ENCODE measurements around the gene HOXB8. TPM values are rescaled to one million over a fixed set of nuclear protein-coding genes. Genes with fewer than 3 reads are reported as not detected.

Gene HOXB8
- total RNA-seq = not detected

GRCh38 chr17:48615047-48615962, at the start of gene HOXB8:
Gene HOXB8, minus strand, starts transcription at chr17:48615292. Its CDS starts 588 bp downstream, at chr17:48614704.
- H3K27me3 Mint-ChIP-seq = peaks cover 86% of the 10 kb centered on the region
- DNase-seq = no peak
- peak within 1 kb of the TSS; percentile 25 for H3K4me3 Mint-ChIP-seq
- no peaks in the 10 kb centered on the region for H3K9me3 Mint-ChIP-seq
- POLR2A ChIA-PET = no interaction called here
- peaks cover 51% of the 10 kb centered on the region for H3K4me1 Mint-ChIP-seq
- H3K27ac Mint-ChIP-seq = peak within 1 kb of the TSS; percentile 67
- no peaks in the 10 kb centered on the region for H3K36me3 Mint-ChIP-seq (ENCODE audit: low read depth)
- CTCF ChIA-PET = interaction anchor here (0.6 to 2.8 kb wide), 10 partner anchors 8 to 590 kb away, joined by 3 to 18 read pairs (median 4); partner anchors contain the start of gene HOXB5

- ChIA-PET CTCF (interaction anchor here (1.0 to 1.2 kb wide), 2 partner anchors 82 to 215 kb away, joined by 3 read pairs; no protein-coding TSS in a partner anchor), POLR2A (no interaction called here)
- Mint-ChIP-seq H3K4me3 (no peak overlapping the region), H3K9me3 (no peaks in the 10 kb centered on the region), H3K27ac (no peak overlapping the region), H3K4me1 (no peaks in the 10 kb centered on the region), H3K27me3 (peaks cover 25% of the 10 kb centered on the region), H3K36me3 (ENCODE audit: low read depth) (no peaks in the 10 kb centered on the region)
- DNase-seq = no peak
Observed at GRCh38 chr17:48663134-48663924, 48.2 kb upstream of the HOXB8 start.

DNA sequence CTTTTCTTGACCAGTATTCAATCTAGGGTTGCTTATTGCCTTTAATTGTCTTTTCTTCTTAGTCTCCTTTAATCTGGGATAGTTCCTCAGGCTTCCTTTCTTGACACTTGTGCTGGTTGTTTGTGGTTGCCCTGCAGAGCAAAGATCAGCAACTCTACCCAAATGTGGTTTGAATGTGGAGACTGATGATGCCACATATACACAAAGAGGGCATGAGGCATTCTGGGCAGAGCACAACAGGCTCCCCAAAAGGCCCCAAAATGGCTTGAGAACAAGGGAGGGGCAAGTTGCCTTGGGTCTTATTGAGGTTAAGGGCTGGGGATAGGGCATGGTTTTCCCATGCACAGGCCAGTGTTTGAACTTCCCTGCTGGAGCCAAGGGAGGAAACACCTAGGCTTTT, 40.8 kb upstream of the HOXB8 start:
- Mint-ChIP-seq H3K9me3 (no peaks in the 10 kb centered on the region), H3K27me3 (peaks cover 32% of the 10 kb centered on the region), H3K27ac (no peak overlapping the region), H3K36me3 (ENCODE audit: low read depth) (no peaks in the 10 kb centered on the region), H3K4me1 (peaks cover 5% of the 10 kb centered on the region), H3K4me3 (no peak overlapping the region)
- DNase-seq = no peak
- ChIA-PET POLR2A (no interaction called here), CTCF (interaction anchor here (1.3 kb wide), 1 partner anchor 23 kb away, joined by 3 read pairs; no protein-coding TSS in a partner anchor)

DNA sequence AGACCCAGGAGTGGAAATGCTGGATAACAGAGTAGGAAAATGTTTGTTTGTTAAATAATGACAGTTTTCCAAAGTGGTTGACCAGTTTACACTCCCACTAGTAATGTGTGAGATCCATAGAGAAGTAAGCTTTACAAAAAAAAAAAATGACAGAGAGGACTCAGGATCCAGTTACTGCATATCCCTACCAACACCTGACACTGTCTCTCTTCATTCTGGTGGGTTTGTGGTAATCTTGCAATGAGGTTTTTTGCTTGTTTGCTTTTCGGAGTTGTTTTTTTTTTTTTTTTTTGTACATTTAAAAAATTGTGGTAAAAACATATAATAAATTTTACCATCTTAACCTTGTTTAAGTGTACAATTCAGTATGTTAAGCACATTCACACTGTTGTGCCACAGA, 34.6 kb upstream of the HOXB8 start:
- H3K27ac Mint-ChIP-seq = no peak overlapping the region

GRCh38 chr17:48647963-48648245, 32.8 kb upstream of the HOXB8 start:
- POLR2A ChIA-PET = interaction anchor here (0.7 kb wide), 1 partner anchor 75 kb away, joined by 3 read pairs; no protein-coding TSS in a partner anchor
- H3K27ac Mint-ChIP-seq = no peak overlapping the region

More for the DNA sequence above, 34.6 kb upstream of the HOXB8 start:
- DNase-seq = no peak
- H3K27me3 Mint-ChIP-seq = peaks cover 60% of the 10 kb centered on the region
- ChIA-PET POLR2A (no interaction called here), CTCF (interaction anchor here (0.5 kb wide), 1 partner anchor 109 kb away, joined by 3 read pairs; no protein-coding TSS in a partner anchor)
- no peaks in the 10 kb centered on the region for H3K36me3 Mint-ChIP-seq (ENCODE audit: low read depth)
- peaks cover 24% of the 10 kb centered on the region for H3K4me1 Mint-ChIP-seq
- H3K9me3 Mint-ChIP-seq = no peaks in the 10 kb centered on the region
- no peak overlapping the region for H3K4me3 Mint-ChIP-seq

GRCh38 chr17:48647103-48647962, 32.2 kb upstream of the HOXB8 start:
- POLR2A ChIA-PET = interaction anchor here (0.7 kb wide), 1 partner anchor 76 kb away, joined by 3 read pairs; no protein-coding TSS in a partner anchor
- no peaks in the 10 kb centered on the region for H3K36me3 Mint-ChIP-seq (ENCODE audit: low read depth)
- peaks cover 77% of the 10 kb centered on the region for H3K27me3 Mint-ChIP-seq
- H3K27ac Mint-ChIP-seq = peak overlapping the region; percentile 13
- H3K9me3 Mint-ChIP-seq = no peaks in the 10 kb centered on the region
- no peak for DNase-seq
- H3K4me3 Mint-ChIP-seq = peak overlapping the region; percentile 70
- peaks cover 22% of the 10 kb centered on the region for H3K4me1 Mint-ChIP-seq
- CTCF ChIA-PET = interaction anchor here (0.7 to 1.9 kb wide), 8 partner anchors 11 to 54 kb away, joined by 3 to 6 read pairs (median 4); no protein-coding TSS in a partner anchor

More at GRCh38 chr17:48647963-48648245, 32.8 kb upstream of the HOXB8 start:
- H3K9me3 Mint-ChIP-seq = no peaks in the 10 kb centered on the region
- H3K4me3 Mint-ChIP-seq = peak overlapping the region; percentile 52
- no peak for DNase-seq
- no peaks in the 10 kb centered on the region for H3K36me3 Mint-ChIP-seq (ENCODE audit: low read depth)
- peaks cover 74% of the 10 kb centered on the region for H3K27me3 Mint-ChIP-seq
- H3K4me1 Mint-ChIP-seq = peaks cover 24% of the 10 kb centered on the region
- CTCF ChIA-PET = interaction anchor here (0.7 to 1.9 kb wide), 8 partner anchors 10 to 55 kb away, joined by 3 to 6 read pairs (median 4); no protein-coding TSS in a partner anchor

GRCh38 chr17:48646183-48647102, 31.4 kb upstream of the HOXB8 start:
- POLR2A ChIA-PET = no interaction called here
- Mint-ChIP-seq H3K4me3 (peak overlapping the region; percentile 70), H3K4me1 (peaks cover 21% of the 10 kb centered on the region), H3K9me3 (no peaks in the 10 kb centered on the region), H3K36me3 (ENCODE audit: low read depth) (peaks cover 1% of the 10 kb centered on the region), H3K27ac (peak overlapping the region; percentile 13), H3K27me3 (peaks cover 81% of the 10 kb centered on the region)
- CTCF ChIA-PET = interaction anchor here (1.1 to 2.7 kb wide), 2 partner anchors 10 to 25 kb away, joined by 4 to 9 read pairs; no protein-coding TSS in a partner anchor
- no peak for DNase-seq

- Mint-ChIP-seq H3K9me3 (no peaks in the 10 kb centered on the region), H3K4me3 (peak overlapping the region; percentile 36), H3K36me3 (ENCODE audit: low read depth) (peaks cover 1% of the 10 kb centered on the region), H3K27ac (no peak overlapping the region), H3K4me1 (peaks cover 21% of the 10 kb centered on the region), H3K27me3 (peaks cover 89% of the 10 kb centered on the region)
- DNase-seq = no peak
- CTCF ChIA-PET = interaction anchor here (2.7 kb wide), 1 partner anchor 9 kb away, joined by 9 read pairs; no protein-coding TSS in a partner anchor
- POLR2A ChIA-PET = no interaction called here
Observed at GRCh38 chr17:48645639-48646182, 30.6 kb upstream of the HOXB8 start.

- Mint-ChIP-seq H3K4me3 (no peak overlapping the region), H3K36me3 (ENCODE audit: low read depth) (peaks cover 1% of the 10 kb centered on the region), H3K4me1 (peaks cover 21% of the 10 kb centered on the region), H3K27me3 (peaks cover 90% of the 10 kb centered on the region), H3K27ac (no peak overlapping the region), H3K9me3 (no peaks in the 10 kb centered on the region)
- DNase-seq = no peak
- POLR2A ChIA-PET = no interaction called here
- CTCF ChIA-PET = interaction anchor here (2.7 kb wide), 1 partner anchor 9 kb away, joined by 9 read pairs; no protein-coding TSS in a partner anchor
Observed at GRCh38 chr17:48644910-48645557, 29.9 kb upstream of the HOXB8 start.

DNA sequence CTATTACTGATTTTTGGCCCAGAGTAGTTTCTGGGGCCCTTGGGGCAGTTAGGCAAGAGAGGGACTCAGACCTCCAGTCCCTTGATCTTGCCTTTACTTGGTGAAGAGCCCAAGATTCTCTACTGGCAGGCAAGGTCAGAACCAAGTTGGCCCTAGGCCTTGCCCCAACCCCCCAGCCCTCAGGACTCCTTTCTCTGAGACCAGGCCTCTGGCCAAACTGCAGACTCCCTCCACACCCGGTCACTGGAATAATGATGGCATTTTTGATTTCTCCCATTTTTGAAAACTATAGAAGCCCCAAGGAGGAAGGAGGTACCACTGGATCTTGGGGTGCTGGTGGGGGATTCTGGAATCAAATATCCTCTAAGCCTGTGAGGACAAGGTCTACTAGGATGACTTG, 29.1 kb upstream of the HOXB8 start:
- POLR2A ChIA-PET = interaction anchor here (0.7 kb wide), 1 partner anchor 272 kb away, joined by 3 read pairs; no protein-coding TSS in a partner anchor
- H3K27ac Mint-ChIP-seq = no peak overlapping the region
- peaks cover 91% of the 10 kb centered on the region for H3K27me3 Mint-ChIP-seq
- peaks cover 21% of the 10 kb centered on the region for H3K4me1 Mint-ChIP-seq
- H3K36me3 Mint-ChIP-seq (ENCODE audit: low read depth) = peaks cover 1% of the 10 kb centered on the region
- CTCF ChIA-PET = interaction anchor here (2.7 kb wide), 1 partner anchor 8 kb away, joined by 9 read pairs; no protein-coding TSS in a partner anchor
- no peak overlapping the region for H3K4me3 Mint-ChIP-seq
- no peak for DNase-seq
- no peaks in the 10 kb centered on the region for H3K9me3 Mint-ChIP-seq

GRCh38 chr17:48643697-48644012, 28.6 kb upstream of the HOXB8 start:
- CTCF ChIA-PET = no interaction called here

More at GRCh38 chr17:48643697-48644012, 28.6 kb upstream of the HOXB8 start:
- Mint-ChIP-seq H3K4me1 (peaks cover 21% of the 10 kb centered on the region), H3K27ac (no peak overlapping the region), H3K9me3 (no peaks in the 10 kb centered on the region), H3K27me3 (peaks cover 94% of the 10 kb centered on the region), H3K4me3 (no peak overlapping the region), H3K36me3 (ENCODE audit: low read depth) (peaks cover 1% of the 10 kb centered on the region)
- POLR2A ChIA-PET = no interaction called here
- no peak for DNase-seq
